Measurements from ENCODE around the gene TWF2.

The TWF2 gene

DNA sequence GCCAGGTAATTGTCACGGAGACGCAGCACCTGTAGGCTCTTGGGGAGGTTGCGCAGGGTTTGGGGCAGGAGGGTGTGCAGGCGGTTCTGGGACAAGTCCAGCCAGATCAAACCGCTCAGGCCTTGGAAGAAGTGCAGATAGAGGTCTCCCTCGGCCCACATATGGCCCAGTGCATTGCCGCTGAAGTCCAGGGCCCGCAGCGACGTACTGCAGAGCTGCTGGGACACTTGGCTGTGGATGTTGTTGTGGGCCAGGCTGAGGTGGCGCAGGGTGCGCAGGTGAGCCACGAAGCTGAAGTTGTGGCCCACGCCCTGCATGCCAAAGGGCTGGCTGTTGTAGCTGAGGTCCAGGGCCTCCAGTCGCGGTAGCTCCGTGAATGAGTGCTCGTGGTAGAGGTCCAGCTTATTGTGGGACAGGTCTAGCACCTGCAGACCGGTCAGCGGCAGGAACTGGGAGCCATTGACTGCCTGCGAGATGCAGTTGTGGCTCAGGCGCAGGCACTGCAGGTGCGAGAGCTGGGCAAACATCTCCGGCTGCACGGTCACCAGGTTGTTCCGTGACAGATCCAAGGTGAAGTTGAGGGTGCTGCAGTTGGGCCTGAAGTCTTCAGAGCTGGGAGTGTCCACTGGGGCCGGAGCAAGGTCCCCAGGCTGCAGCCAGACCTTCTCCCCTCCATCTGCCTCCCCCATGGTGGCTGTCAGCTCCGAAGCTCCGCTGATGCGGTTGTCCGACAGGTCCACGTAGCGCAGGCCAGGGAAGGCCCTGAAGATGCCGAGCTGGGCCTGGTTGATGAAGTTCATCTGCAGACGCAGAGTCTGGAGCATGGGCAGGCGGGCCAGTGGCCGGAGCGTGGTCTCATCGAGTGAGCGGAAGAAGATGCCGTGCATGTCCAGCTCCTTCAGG is 16.4 kb downstream of the TWF2 start:
- no peak for DNase-seq (ENCODE audit: low spot score)

- no peak for DNase-seq (ENCODE audit: low spot score)
Measured at GRCh38 chr3:52221563-52222318, 17.2 kb downstream of the TWF2 start.

DNA sequence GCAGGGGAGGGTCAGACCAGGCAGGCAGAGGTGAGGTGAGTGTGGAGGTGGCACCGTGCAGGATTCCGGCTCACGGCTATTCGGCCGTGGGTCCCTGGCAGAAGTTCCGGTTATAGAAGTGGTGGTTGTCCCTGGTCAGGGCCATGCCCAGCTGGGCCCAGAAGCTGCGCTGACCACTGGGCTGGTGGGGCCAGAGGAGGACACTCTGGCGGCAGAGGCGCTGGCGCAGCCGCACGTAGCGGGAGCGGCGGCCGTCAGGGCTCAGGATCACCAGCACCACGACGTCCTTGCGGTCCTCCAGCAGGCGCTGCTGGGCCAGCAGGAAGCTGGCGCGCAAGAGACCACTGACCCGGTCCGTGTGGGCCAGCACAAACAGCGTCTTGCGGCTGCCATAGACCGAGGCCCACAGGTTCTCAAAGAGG is 17.8 kb downstream of the TWF2 start:
- no peak for DNase-seq (ENCODE audit: low spot score)

DNA sequence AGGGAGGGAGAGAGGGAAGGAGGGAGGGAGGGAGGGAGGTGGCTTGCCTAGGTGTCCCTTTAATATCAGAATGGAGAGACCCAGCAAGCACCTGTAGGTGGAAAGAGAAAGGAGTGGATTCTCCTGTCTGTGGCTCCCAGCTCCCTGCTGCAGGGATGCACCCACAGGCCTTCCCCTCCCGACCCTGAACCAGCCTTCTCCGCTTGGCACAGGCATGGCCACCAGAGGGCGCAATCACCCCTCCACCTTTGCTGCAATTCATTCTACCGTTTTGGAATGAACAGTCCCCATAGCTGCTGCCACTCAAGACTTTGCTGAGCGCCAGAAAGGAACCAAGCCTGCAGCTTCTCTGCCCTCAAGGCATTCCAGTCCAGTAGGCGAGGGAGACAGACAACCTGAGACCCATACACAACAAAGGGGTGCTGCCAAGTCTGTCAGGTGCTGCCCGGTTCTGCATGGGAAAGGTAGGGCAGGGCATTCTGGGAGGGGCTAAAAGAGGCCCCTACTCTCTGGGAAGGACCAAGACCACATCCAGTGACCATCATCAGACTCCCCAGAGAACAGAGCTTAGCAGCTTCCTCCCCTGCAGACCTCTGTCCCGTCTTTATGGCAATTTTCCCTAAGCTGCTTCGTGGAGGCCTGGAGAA is 18.5 kb downstream of the TWF2 start:
- DNase-seq (ENCODE audit: low spot score), result peak; percentile 96

- no peak for DNase-seq (ENCODE audit: low spot score)
Measured at GRCh38 chr3:52218937-52219650, 19.9 kb downstream of the TWF2 start.

DNA sequence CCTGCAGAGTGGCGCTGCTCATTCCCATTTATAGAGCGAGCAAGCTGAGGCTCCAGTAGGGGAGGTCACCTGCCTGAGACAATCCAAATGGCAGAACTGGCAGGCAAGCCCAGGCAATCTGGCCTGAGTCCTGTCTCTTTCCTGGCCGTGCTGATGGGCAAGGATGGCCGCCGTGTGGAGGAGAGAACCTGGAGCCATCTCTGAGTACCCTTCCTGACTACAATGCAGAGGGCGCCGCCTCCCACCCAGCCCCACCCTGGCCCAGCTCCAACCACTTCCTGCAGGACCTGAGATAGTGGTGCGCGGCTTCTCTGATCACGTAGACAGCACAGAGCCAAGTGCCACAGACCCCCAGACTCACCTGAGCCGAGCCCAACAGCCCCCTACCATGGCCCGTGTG is 20.5 kb downstream of the TWF2 start:
- DNase-seq (ENCODE audit: low spot score), result no peak

DNA sequence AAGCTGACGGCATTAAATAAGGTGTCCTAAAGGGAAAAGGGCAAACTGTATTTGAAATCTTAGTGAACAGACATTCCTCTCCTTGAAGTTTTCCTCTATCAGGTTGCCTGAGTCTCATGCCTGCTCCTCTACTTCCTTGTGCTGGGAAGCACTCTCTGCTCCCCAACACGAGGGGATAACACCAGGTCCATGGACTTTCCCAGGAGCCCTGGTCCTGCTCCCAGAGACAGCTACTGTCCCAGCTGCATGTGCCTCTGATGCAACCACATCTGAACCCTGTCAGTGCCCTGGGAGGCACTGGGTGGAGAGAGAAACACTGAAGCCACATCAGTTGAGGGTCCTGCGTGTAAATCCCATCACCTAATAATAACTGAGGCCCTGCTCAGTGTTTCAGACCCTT is 20.9 kb downstream of the TWF2 start:
- DNase-seq (ENCODE audit: low spot score), result no peak

DNA sequence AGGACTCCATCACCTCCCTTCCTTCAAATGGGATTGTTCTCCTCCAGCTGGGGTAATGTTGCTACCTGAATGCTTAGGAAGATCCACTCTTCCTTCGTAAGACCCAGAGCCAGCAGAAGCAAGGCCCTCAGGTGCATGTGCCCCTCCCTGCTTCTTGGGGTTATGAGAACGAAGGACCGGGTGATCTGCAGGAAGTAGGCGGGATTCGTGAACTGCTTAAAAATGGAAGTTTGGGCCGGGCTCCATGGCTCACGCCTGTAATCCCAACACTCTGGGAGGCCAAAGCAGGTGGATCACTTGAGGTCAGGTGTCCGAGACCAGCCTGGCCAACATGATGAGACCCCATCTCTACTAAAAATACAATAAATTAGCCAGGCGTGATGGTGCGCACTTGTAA is 21.6 kb downstream of the TWF2 start:
- DNase-seq (ENCODE audit: low spot score), result no peak

- no peak for DNase-seq (ENCODE audit: low spot score)
Measured at GRCh38 chr3:52216585-52217408, 22.2 kb downstream of the TWF2 start.

GRCh38 chr3:52215351-52215750 is 23.6 kb downstream of the TWF2 start:
- DNase-seq (ENCODE audit: low spot score), result no peak

DNA sequence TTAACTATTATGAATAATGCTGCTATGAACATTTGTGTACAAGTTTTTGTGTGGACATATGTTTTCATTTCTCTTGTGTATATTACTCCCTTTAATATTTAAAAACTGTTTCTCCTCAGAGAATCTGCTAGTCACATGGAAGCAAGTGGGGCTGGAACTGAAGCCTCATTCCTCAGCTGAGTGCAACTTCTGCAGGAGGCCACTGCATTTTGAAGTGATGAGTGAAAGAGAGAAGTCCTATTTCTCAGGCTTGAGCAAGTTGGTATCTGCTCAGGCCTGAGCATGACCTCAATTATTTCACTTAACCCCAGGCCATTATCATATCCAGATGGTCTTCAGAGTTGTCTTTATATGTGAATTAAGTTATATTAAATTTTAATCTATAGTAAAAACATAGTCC is 25.1 kb downstream of the TWF2 start:
- no peak for DNase-seq (ENCODE audit: low spot score)

DNA sequence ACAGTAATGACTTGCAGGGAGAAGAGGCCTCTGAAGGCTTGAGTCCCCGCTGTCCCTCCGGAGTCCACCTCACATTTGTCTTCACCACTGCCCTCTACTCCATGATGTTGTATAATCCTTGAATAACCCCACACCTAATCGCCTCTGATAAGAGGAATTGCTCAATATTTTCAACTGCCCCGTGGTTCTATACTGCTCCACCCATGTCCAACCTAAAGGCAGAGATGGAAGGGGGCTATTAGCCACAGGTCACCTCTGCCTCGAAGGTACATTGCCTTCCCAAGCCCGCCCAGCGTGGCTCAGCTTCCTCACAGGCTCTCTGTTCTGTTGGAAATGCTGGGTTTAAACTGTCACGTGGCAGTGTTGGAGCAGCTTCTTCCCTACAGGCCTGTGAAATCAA is 26.0 kb downstream of the TWF2 start:
- DNase-seq (ENCODE audit: low spot score), result peak; percentile 51

- no peak for DNase-seq (ENCODE audit: low spot score)
Measured at GRCh38 chr3:52211268-52211891, 27.6 kb downstream of the TWF2 start.

DNA sequence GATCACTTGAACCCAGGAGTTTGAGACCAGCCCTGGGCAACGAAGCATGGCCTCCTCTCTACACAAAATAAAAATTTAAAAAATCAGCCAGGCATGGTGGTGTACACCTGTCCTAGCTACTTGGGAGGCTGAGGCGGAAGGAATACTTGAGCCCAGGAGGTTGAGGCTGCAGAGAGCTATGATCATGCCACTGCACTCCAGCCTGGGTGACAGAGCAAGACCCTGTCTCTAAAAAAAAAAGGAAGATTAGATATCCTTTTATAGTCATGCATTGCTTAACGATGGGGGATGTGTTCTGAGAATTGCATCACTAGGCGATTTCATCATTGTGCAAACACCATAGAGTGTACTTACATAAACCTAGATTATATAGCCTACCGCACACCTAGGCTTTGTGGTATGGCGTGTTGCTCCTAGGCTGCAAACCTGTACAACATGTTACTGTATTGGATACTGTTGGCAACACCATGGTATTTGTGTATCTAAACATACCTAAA is 28.4 kb downstream of the TWF2 start:
- DNase-seq (ENCODE audit: low spot score), result no peak

DNA sequence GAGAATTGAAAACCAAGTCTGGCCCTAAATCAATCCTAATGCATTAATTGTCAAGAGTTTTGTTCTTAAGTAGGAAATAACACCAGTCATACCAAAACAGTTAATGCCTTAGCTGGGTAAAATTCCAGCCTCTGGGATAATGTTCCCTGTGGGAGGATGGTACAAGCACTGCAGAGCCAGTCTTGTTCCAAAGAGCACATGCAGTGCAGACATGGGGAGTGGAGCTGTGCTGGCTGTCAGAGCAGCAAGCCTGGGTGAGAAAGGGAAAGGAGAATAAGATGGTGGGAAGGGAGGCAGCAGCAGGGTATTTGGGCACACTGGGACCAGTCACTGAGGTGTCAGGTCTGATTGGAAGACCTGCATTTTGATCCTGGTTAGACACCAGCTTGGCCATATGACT is 28.9 kb downstream of the TWF2 start:
- no peak for DNase-seq (ENCODE audit: low spot score)

- DNase-seq (ENCODE audit: low spot score), result no peak
Measured at GRCh38 chr3:52208556-52208955, 30.4 kb downstream of the TWF2 start.

- DNase-seq (ENCODE audit: low spot score), result no peak
Measured at GRCh38 chr3:52205727-52206372, 33.1 kb downstream of the TWF2 start.

DNA sequence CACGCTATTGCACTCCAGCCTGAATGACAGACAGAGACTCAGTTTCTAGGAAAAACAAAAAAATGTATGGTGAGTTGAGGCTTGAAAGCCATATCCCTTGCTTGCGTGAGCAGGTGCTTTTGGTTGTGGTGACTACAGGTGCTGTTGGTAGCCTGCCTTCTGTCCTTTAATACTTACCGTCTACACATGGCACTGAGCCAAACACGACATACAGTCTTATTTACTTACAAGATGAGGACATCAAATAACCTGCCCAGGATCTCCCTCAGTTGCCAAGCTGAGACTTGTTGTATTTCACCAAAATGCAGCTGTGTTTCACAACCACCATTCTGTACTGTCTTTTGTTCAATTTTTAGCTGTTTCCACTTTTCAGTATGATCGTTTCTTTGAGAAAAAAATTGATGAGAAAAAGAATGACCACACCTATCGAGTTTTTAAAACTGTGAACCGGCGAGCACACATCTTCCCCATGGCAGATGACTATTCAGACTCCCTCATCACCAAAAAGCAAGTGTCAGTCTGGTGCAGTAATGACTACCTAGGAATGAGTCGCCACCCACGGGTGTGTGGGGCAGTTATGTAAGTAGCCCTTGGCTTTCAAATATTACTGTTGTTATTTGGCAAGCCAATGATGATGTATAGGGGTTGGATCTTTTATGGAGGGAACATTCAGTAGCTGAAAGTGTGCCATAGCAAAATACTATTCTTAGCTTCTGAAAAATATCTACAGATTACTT is 34.5 kb downstream of the TWF2 start:
- no peak for DNase-seq (ENCODE audit: low spot score)

DNA sequence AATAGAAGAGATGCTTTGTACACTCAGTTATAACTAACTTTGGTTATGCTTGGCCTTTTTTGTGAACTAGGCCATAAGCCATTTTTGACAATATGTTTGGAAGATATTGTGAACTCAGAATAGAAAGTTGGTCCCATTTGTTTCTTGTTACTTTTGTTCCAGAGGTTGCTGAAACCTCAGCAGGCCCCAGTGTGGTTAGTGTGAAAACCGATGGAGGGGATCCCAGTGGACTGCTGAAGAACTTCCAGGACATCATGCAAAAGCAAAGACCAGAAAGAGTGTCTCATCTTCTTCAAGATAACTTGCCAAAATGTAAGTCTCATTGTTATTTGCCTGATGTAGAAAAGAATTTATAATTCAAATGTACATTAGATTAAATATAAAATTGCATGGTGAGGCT is 35.3 kb downstream of the TWF2 start:
- DNase-seq (ENCODE audit: low spot score), result no peak

Measured in HuH-7 (cell line).